Measurements from ENCODE around the gene SIK2. TPM values are rescaled to one million over a fixed set of nuclear protein-coding genes. Genes with fewer than 3 reads are reported as not detected.

Gene SIK2
- total RNA-seq, 4 donors from 2014 or later = 6.6 to 19.1 (median 16.2) TPM

DNA sequence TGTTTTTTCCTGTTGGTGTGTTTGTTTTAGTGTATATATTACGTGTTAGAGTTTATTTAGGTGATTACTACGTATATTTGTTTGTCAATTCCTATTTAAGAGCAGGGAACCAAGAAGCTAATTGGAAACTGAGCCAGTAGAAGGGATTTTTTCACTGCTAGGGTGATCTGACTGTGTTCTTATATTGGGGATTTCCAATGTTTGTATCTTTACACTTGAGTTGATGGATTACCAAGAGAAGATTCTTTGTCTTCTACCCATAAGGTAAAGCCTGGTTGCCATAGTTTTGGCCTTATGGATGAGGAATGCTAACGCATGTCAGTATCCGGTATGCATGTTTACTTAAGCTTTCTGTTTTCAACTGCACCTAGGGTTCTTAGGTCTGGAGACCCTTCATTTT is 35.6 kb downstream of the SIK2 start:
- Histone ChIP-seq H3K4me1 (peaks cover 8 to 50% (median 28%) of the 10 kb centered on the region in 4 donors), H3K36me3 (no peaks in the 10 kb centered on the region), H3K27me3 (no peaks in the 10 kb centered on the region), H3K4me3 (no peak overlapping the region), H3K27ac (no peak overlapping the region), H3K9me3 (no peaks in the 10 kb centered on the region)
- intact Hi-C loops (cut with DNase I; ENCODE audit: low total_unique reads) (no loop called here), in situ Hi-C loops (cut with MboI; ENCODE audit: low pct_ligation_motif_present in 1 of 4, low pct_unique_long_range_greater_than_20kb in 1 of 4, low sequenced_read_pairs in 3 of 4) (no loop called here)
- DNase-seq = no peak
- WGBS, 2 donors (ENCODE audit: low coverage in 1 of 2) = 87 to 89% methylated on average over 3 to 4 of the region's 4 CpGs
- TF ChIP-seq EP300 (IDR thresholded peaks at IDR 0.05; ENCODE audit: low read depth) = no peak

- no peaks in the 10 kb centered on the region for H3K36me3 ChIP-seq
- no peak overlapping the region for H3K27ac ChIP-seq
- WGBS, 2 donors (ENCODE audit: low coverage in 1 of 2) = 75 to 97% methylated on average over 1 of the region's 1 CpG
- H3K27me3 ChIP-seq = no peaks in the 10 kb centered on the region
- in situ Hi-C loops (cut with MboI; ENCODE audit: low pct_ligation_motif_present in 1 of 4, low pct_unique_long_range_greater_than_20kb in 1 of 4, low sequenced_read_pairs in 3 of 4) = no loop called here
- H3K4me3 ChIP-seq = no peak overlapping the region
- no peaks in the 10 kb centered on the region for H3K9me3 ChIP-seq
- DNase-seq = no peak
- H3K4me1 ChIP-seq = peaks cover 3 to 35% (median 18%) of the 10 kb centered on the region in 4 donors
- TF ChIP-seq POLR2A (IDR thresholded peaks at IDR 0.05) = no peak
- no peak for TF ChIP-seq EP300 (IDR thresholded peaks at IDR 0.05; ENCODE audit: low read depth)
- no peak for TF ChIP-seq CTCF (IDR thresholded peaks at IDR 0.05)
- no peak for TF ChIP-seq POLR2AphosphoS5 (IDR thresholded peaks at IDR 0.05)
- intact Hi-C loops (cut with DNase I; ENCODE audit: low total_unique reads) = no loop called here
Measured at GRCh38 chr11:111639226-111639925, 37.1 kb downstream of the SIK2 start.

DNA sequence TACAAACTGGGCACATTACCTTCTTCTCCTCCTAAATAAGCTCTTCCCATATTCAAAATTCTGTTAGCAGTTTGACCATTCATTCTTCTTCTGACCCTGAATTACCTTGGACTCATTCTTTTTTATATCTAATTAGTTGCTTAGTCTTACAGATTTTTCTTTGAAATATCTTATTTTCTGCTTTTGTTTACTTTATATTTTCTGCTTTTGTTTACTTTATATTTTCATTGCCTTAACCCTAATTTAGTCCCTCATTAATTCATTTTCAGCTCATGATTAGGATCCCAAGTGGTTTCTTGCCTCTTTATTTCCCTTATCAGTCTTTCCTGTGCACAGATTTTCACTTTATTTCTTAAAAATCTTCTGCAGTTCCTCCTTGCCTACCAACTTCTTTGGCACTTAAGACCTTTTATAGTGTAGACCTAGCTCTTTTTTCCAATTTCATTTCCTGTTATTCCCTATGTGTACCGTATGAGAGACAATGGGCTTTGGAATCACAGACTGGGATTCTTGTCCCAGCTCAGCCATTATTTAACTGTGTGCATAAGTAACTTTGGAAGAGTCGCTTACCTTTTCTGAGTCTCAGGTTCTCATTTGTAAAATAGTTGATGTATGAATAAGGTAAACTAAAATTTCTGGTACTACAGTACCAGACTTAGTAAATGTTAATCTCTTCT is 39.2 kb downstream of the SIK2 start:
- Histone ChIP-seq H3K36me3 (no peaks in the 10 kb centered on the region), H3K27me3 (no peaks in the 10 kb centered on the region), H3K4me3 (no peak overlapping the region), H3K4me1 (peaks cover 4 to 26% (median 14%) of the 10 kb centered on the region in 4 donors), H3K9me3 (no peaks in the 10 kb centered on the region), H3K27ac (no peak overlapping the region)
- DNase-seq = no peak
- 61 to 76% methylated on average over 2 of the region's 2 CpGs for WGBS, 2 donors (ENCODE audit: low coverage in 1 of 2)
- intact Hi-C loops (cut with DNase I; ENCODE audit: low total_unique reads) (no loop called here), in situ Hi-C loops (cut with MboI; ENCODE audit: low pct_ligation_motif_present in 1 of 4, low pct_unique_long_range_greater_than_20kb in 1 of 4, low sequenced_read_pairs in 3 of 4) (no loop called here)
- TF ChIP-seq POLR2AphosphoS5 (IDR thresholded peaks at IDR 0.05) = no peak
- no peak for TF ChIP-seq CTCF (IDR thresholded peaks at IDR 0.05)
- TF ChIP-seq EP300 (IDR thresholded peaks at IDR 0.05; ENCODE audit: low read depth) = no peak
- TF ChIP-seq POLR2A (IDR thresholded peaks at IDR 0.05) = no peak

GRCh38 chr11:111642542-111642941 is 40.3 kb downstream of the SIK2 start:
- DNase-seq = no peak
- 93 to 100% methylated on average over 1 of the region's 1 CpG for WGBS, 2 donors (ENCODE audit: low coverage in 1 of 2)
- TF ChIP-seq CTCF (IDR thresholded peaks at IDR 0.05) = no peak
- no peak for TF ChIP-seq EP300 (IDR thresholded peaks at IDR 0.05; ENCODE audit: low read depth)
- no peak for TF ChIP-seq POLR2A (IDR thresholded peaks at IDR 0.05)
- TF ChIP-seq POLR2AphosphoS5 (IDR thresholded peaks at IDR 0.05) = no peak
- no peak overlapping the region for H3K27ac ChIP-seq
- in situ Hi-C loops (cut with MboI; ENCODE audit: low pct_ligation_motif_present in 1 of 4, low pct_unique_long_range_greater_than_20kb in 1 of 4, low sequenced_read_pairs in 3 of 4) (no loop called here), intact Hi-C loops (cut with DNase I; ENCODE audit: low total_unique reads) (no loop called here)
- no peaks in the 10 kb centered on the region for H3K27me3 ChIP-seq
- H3K36me3 ChIP-seq = no peaks in the 10 kb centered on the region
- no peaks in the 10 kb centered on the region for H3K9me3 ChIP-seq
- no peak overlapping the region for H3K4me3 ChIP-seq
- H3K4me1 ChIP-seq = peaks cover 0 to 22% (median 13%) of the 10 kb centered on the region in 4 donors
